Activated naive CD4-positive, alpha-beta T cell (primary cell): Measurements from ENCODE around the gene PTPRT.

Source experiments
- DNase-seq, 4 experiments: peaks; one replicate each; lab custom pipeline; 2025; lab: John Stamatoyannopoulos, UW

The PTPRT gene

GRCh38 chr20:42549496-42549895 lies 640.2 kb downstream of the PTPRT start:
- DNase-seq: no peak

- no peak for DNase-seq
These were observed 644.8 kb downstream of the PTPRT start for GRCh38 chr20:42544926-42545325.

GRCh38 chr20:42532831-42533230 lies 656.9 kb downstream of the PTPRT start:
- DNase-seq: no peak

GRCh38 chr20:42531508-42531961 lies 658.2 kb downstream of the PTPRT start:
- DNase-seq: no peak

- DNase-seq: no peak
These were observed 658.8 kb downstream of the PTPRT start for GRCh38 chr20:42530855-42531448.

- no peak for DNase-seq
These were observed 659.5 kb downstream of the PTPRT start for GRCh38 chr20:42530191-42530590.

GRCh38 chr20:42524058-42524457 lies 665.6 kb downstream of the PTPRT start:
- no peak for DNase-seq

- no peak for DNase-seq
These were observed 673.0 kb downstream of the PTPRT start for GRCh38 chr20:42516692-42517091.

GRCh38 chr20:42510686-42511085 lies 679.0 kb downstream of the PTPRT start:
- DNase-seq: no peak

- DNase-seq: no peak
These were observed 681.8 kb downstream of the PTPRT start for GRCh38 chr20:42507874-42508273.

GRCh38 chr20:42506397-42506796 lies 683.3 kb downstream of the PTPRT start:
- DNase-seq: no peak

- no peak for DNase-seq
These were observed 687.1 kb downstream of the PTPRT start for GRCh38 chr20:42502591-42502990.

- no peak for DNase-seq
These were observed 693.1 kb downstream of the PTPRT start for GRCh38 chr20:42496595-42496994.

GRCh38 chr20:42494290-42494689 lies 695.4 kb downstream of the PTPRT start:
- DNase-seq: no peak

GRCh38 chr20:42493001-42493400 lies 696.7 kb downstream of the PTPRT start:
- no peak for DNase-seq

- no peak for DNase-seq
These were observed 697.4 kb downstream of the PTPRT start for GRCh38 chr20:42492290-42492689.

GRCh38 chr20:42485556-42485955 lies 704.1 kb downstream of the PTPRT start:
- no peak for DNase-seq

- DNase-seq: no peak
These were observed 704.8 kb downstream of the PTPRT start for GRCh38 chr20:42484790-42485375.

- no peak for DNase-seq
These were observed 705.4 kb downstream of the PTPRT start for GRCh38 chr20:42484335-42484734.

GRCh38 chr20:42483730-42484303 lies 705.9 kb downstream of the PTPRT start:
- DNase-seq: no peak

- no peak for DNase-seq
These were observed 706.9 kb downstream of the PTPRT start for GRCh38 chr20:42482808-42483207.

- no peak for DNase-seq
These were observed 713.9 kb downstream of the PTPRT start for GRCh38 chr20:42475773-42476172.

- DNase-seq: no peak
These were observed 715.1 kb downstream of the PTPRT start for GRCh38 chr20:42474646-42475045.

GRCh38 chr20:42472198-42472597 lies 717.5 kb downstream of the PTPRT start:
- DNase-seq: no peak
